ENCODE data around the gene POC1A.
A peak's percentile ranks its signal among the peaks of the same experiment; 100 is the strongest.

POC1A gene

GRCh38 chr3:52095990-52096775, 58.0 kb downstream of the POC1A start:
- no peak for DNase-seq

GRCh38 chr3:52094571-52095485, 59.4 kb downstream of the POC1A start:
- DNase-seq: no peak

- DNase-seq: no peak
Measured at GRCh38 chr3:52093756-52094545, 60.3 kb downstream of the POC1A start.

- no peak for DNase-seq
Measured at GRCh38 chr3:52092891-52093290, 61.3 kb downstream of the POC1A start.

GRCh38 chr3:52092271-52092660, 62.0 kb downstream of the POC1A start:
- no peak for DNase-seq

GRCh38 chr3:52091586-52092270, 62.5 kb downstream of the POC1A start:
- DNase-seq: no peak

GRCh38 chr3:52090933-52091468, 63.2 kb downstream of the POC1A start:
- no peak for DNase-seq

GRCh38 chr3:52090131-52090932, 63.9 kb downstream of the POC1A start:
- no peak for DNase-seq

GRCh38 chr3:52089691-52090090, 64.5 kb downstream of the POC1A start:
- no peak for DNase-seq

- peak; percentile 75 to 83 for DNase-seq
Measured at GRCh38 chr3:52088445-52089367, 65.5 kb downstream of the POC1A start.

GRCh38 chr3:52087731-52088130, 66.5 kb downstream of the POC1A start:
- no peak for DNase-seq

- DNase-seq: peak; percentile 28 to 35
Measured at GRCh38 chr3:52086976-52087663, 67.1 kb downstream of the POC1A start.

- DNase-seq: no peak
Measured at GRCh38 chr3:52086461-52086860, 67.8 kb downstream of the POC1A start.

GRCh38 chr3:52085681-52086282, 68.4 kb downstream of the POC1A start:
- DNase-seq: no peak

- DNase-seq: no peak
Measured at GRCh38 chr3:52084954-52085680, 69.1 kb downstream of the POC1A start.

- no peak for DNase-seq
Measured at GRCh38 chr3:52084216-52084945, 69.8 kb downstream of the POC1A start.

- DNase-seq: no peak
Measured at GRCh38 chr3:52083556-52084087, 70.6 kb downstream of the POC1A start.
